Measurements from ENCODE around the gene MCF2L. TPM values are rescaled to one million over a fixed set of nuclear protein-coding genes. Genes with fewer than 3 reads are reported as not detected.

The MCF2L gene
- polyA plus RNA-seq, result 30.9 TPM
- long read RNA-seq, donor 1, partial matches to known transcripts, result 0 of 1 reads
- long read RNA-seq, donor 1, other reads (novel, unspliced or antisense), result 0 of 1 reads
- long read RNA-seq, donor 2, partial matches to known transcripts, result 0 of 2 reads
- long read RNA-seq, donor 2, other reads (novel, unspliced or antisense), result 0 of 2 reads
- long read RNA-seq, donor 3, result 0 reads
- long read RNA-seq, donor 4, result 0 reads
- long read RNA-seq, donor 5, partial matches to known transcripts, result 0 of 1 reads
- long read RNA-seq, donor 5, other reads (novel, unspliced or antisense), result 0 of 1 reads
- long read RNA-seq, donor 6, partial matches to known transcripts, result 7 of 8 reads
- long read RNA-seq, donor 6, other reads (novel, unspliced or antisense), result 0 of 8 reads
- long read RNA-seq, donor 7, result 0 reads
- long read RNA-seq, donor 8, result 0 reads
- long read RNA-seq, donor 9, result 0 reads
- long read RNA-seq, donor 10, result 0 reads
- long read RNA-seq, donor 11, partial matches to known transcripts, result 0 of 1 reads
- long read RNA-seq, donor 11, other reads (novel, unspliced or antisense), result 0 of 1 reads

- Histone ChIP-seq H3K27me3 (ENCODE audit: control insufficient read depth, insufficient read depth, low read length) (no peaks in the 10 kb centered on the region), H3K4me1 (ENCODE audit: control insufficient read depth, insufficient read depth, low read length) (no peaks in the 10 kb centered on the region), H3K36me3 (ENCODE audit: control insufficient read depth, insufficient read depth, low read length) (no peaks in the 10 kb centered on the region), H3K27ac (ENCODE audit: low read length) (peak within 1 kb of the TSS; percentile 55), H3K9me3 (ENCODE audit: control insufficient read depth, low read depth, low read length) (peaks cover 5% of the 10 kb centered on the region), H3K4me3 (ENCODE audit: low read length) (peak within 1 kb of the TSS; percentile 68)
- DNase-seq, result peak; percentile 40 to 79
- no CpG with 5 or more reads among the region's 69 CpGs for WGBS (ENCODE audit: insufficient coverage, low lambda C conversion rate)
These were observed at the start of gene MCF2L for GRCh38 chr13:112968910-112969691. Gene MCF2L (plus strand): TSS chr13:112969214. CDS start chr13:112969380, 166 bp downstream.

- Histone ChIP-seq H3K27ac (ENCODE audit: low read length) (no peak overlapping the region), H3K9me3 (ENCODE audit: control insufficient read depth, low read depth, low read length) (no peaks in the 10 kb centered on the region), H3K4me1 (ENCODE audit: control insufficient read depth, insufficient read depth, low read length) (peaks cover 9% of the 10 kb centered on the region), H3K36me3 (ENCODE audit: control insufficient read depth, insufficient read depth, low read length) (no peaks in the 10 kb centered on the region), H3K4me3 (ENCODE audit: low read length) (no peak overlapping the region), H3K27me3 (ENCODE audit: control insufficient read depth, insufficient read depth, low read length) (no peaks in the 10 kb centered on the region)
- DNase-seq, result no peak
- no CpG with 5 or more reads among the region's 12 CpGs for WGBS (ENCODE audit: insufficient coverage, low lambda C conversion rate)
These were observed 45.1 kb upstream of the MCF2L start for GRCh38 chr13:112923962-112924361.

- WGBS (ENCODE audit: insufficient coverage, low lambda C conversion rate), result 85% methylated on average over 2 of the region's 2 CpGs
- no peaks in the 10 kb centered on the region for H3K27me3 ChIP-seq (ENCODE audit: control insufficient read depth, insufficient read depth, low read length)
- H3K4me3 ChIP-seq (ENCODE audit: low read length), result no peak overlapping the region
- H3K27ac ChIP-seq (ENCODE audit: low read length), result no peak overlapping the region
- no peak for DNase-seq
- H3K4me1 ChIP-seq (ENCODE audit: control insufficient read depth, insufficient read depth, low read length), result peaks cover 11% of the 10 kb centered on the region
- H3K9me3 ChIP-seq (ENCODE audit: control insufficient read depth, low read depth, low read length), result no peaks in the 10 kb centered on the region
- no peaks in the 10 kb centered on the region for H3K36me3 ChIP-seq (ENCODE audit: control insufficient read depth, insufficient read depth, low read length)
These were observed 44.6 kb upstream of the MCF2L start for GRCh38 chr13:112924365-112924764.

GRCh38 chr13:112926003-112926402, 43.0 kb upstream of the MCF2L start:
- no peak overlapping the region for H3K4me3 ChIP-seq (ENCODE audit: low read length)
- no peak overlapping the region for H3K27ac ChIP-seq (ENCODE audit: low read length)
- peaks cover 26% of the 10 kb centered on the region for H3K4me1 ChIP-seq (ENCODE audit: control insufficient read depth, insufficient read depth, low read length)
- H3K36me3 ChIP-seq (ENCODE audit: control insufficient read depth, insufficient read depth, low read length), result no peaks in the 10 kb centered on the region
- DNase-seq, result no peak
- H3K27me3 ChIP-seq (ENCODE audit: control insufficient read depth, insufficient read depth, low read length), result no peaks in the 10 kb centered on the region
- WGBS (ENCODE audit: insufficient coverage, low lambda C conversion rate), result 100% methylated on average over 1 of the region's 15 CpGs
- H3K9me3 ChIP-seq (ENCODE audit: control insufficient read depth, low read depth, low read length), result no peaks in the 10 kb centered on the region

GRCh38 chr13:112926993-112927392, 42.0 kb upstream of the MCF2L start:
- no peak for DNase-seq
- WGBS (ENCODE audit: insufficient coverage, low lambda C conversion rate), result no CpG with 5 or more reads among the region's 5 CpGs
- H3K27me3 ChIP-seq (ENCODE audit: control insufficient read depth, insufficient read depth, low read length), result no peaks in the 10 kb centered on the region
- no peak overlapping the region for H3K4me3 ChIP-seq (ENCODE audit: low read length)
- H3K9me3 ChIP-seq (ENCODE audit: control insufficient read depth, low read depth, low read length), result no peaks in the 10 kb centered on the region
- H3K4me1 ChIP-seq (ENCODE audit: control insufficient read depth, insufficient read depth, low read length), result peaks cover 31% of the 10 kb centered on the region
- H3K36me3 ChIP-seq (ENCODE audit: control insufficient read depth, insufficient read depth, low read length), result no peaks in the 10 kb centered on the region
- H3K27ac ChIP-seq (ENCODE audit: low read length), result no peak overlapping the region

GRCh38 chr13:112928020-112928971, 40.7 kb upstream of the MCF2L start:
- Histone ChIP-seq H3K36me3 (ENCODE audit: control insufficient read depth, insufficient read depth, low read length) (no peaks in the 10 kb centered on the region), H3K4me1 (ENCODE audit: control insufficient read depth, insufficient read depth, low read length) (peaks cover 34% of the 10 kb centered on the region), H3K9me3 (ENCODE audit: control insufficient read depth, low read depth, low read length) (no peaks in the 10 kb centered on the region), H3K27me3 (ENCODE audit: control insufficient read depth, insufficient read depth, low read length) (no peaks in the 10 kb centered on the region), H3K27ac (ENCODE audit: low read length) (peak overlapping the region; percentile 97), H3K4me3 (ENCODE audit: low read length) (peak overlapping the region; percentile 25)
- 40% methylated on average over 1 of the region's 21 CpGs for WGBS (ENCODE audit: insufficient coverage, low lambda C conversion rate)
- no peak for DNase-seq

- Histone ChIP-seq H3K27ac (ENCODE audit: low read length) (peak overlapping the region; percentile 97), H3K4me1 (ENCODE audit: control insufficient read depth, insufficient read depth, low read length) (peaks cover 34% of the 10 kb centered on the region), H3K27me3 (ENCODE audit: control insufficient read depth, insufficient read depth, low read length) (no peaks in the 10 kb centered on the region), H3K4me3 (ENCODE audit: low read length) (peak overlapping the region; percentile 25), H3K9me3 (ENCODE audit: control insufficient read depth, low read depth, low read length) (no peaks in the 10 kb centered on the region), H3K36me3 (ENCODE audit: control insufficient read depth, insufficient read depth, low read length) (no peaks in the 10 kb centered on the region)
- 0% methylated on average over 3 of the region's 21 CpGs for WGBS (ENCODE audit: insufficient coverage, low lambda C conversion rate)
- DNase-seq, result peak; percentile 96 to 97
These were observed 39.8 kb upstream of the MCF2L start for GRCh38 chr13:112928972-112929782.

GRCh38 chr13:112929783-112930055, 39.3 kb upstream of the MCF2L start:
- DNase-seq, result no peak
- peak overlapping the region; percentile 97 for H3K27ac ChIP-seq (ENCODE audit: low read length)
- 89% methylated on average over 3 of the region's 8 CpGs for WGBS (ENCODE audit: insufficient coverage, low lambda C conversion rate)
- H3K4me3 ChIP-seq (ENCODE audit: low read length), result peak overlapping the region; percentile 25
- H3K9me3 ChIP-seq (ENCODE audit: control insufficient read depth, low read depth, low read length), result no peaks in the 10 kb centered on the region
- no peaks in the 10 kb centered on the region for H3K36me3 ChIP-seq (ENCODE audit: control insufficient read depth, insufficient read depth, low read length)
- no peaks in the 10 kb centered on the region for H3K27me3 ChIP-seq (ENCODE audit: control insufficient read depth, insufficient read depth, low read length)
- peaks cover 34% of the 10 kb centered on the region for H3K4me1 ChIP-seq (ENCODE audit: control insufficient read depth, insufficient read depth, low read length)

GRCh38 chr13:112930192-112930591, 38.8 kb upstream of the MCF2L start:
- DNase-seq, result no peak
- no peak overlapping the region for H3K4me3 ChIP-seq (ENCODE audit: low read length)
- no peaks in the 10 kb centered on the region for H3K9me3 ChIP-seq (ENCODE audit: control insufficient read depth, low read depth, low read length)
- H3K36me3 ChIP-seq (ENCODE audit: control insufficient read depth, insufficient read depth, low read length), result no peaks in the 10 kb centered on the region
- H3K27ac ChIP-seq (ENCODE audit: low read length), result peak overlapping the region; percentile 97
- peaks cover 34% of the 10 kb centered on the region for H3K4me1 ChIP-seq (ENCODE audit: control insufficient read depth, insufficient read depth, low read length)
- H3K27me3 ChIP-seq (ENCODE audit: control insufficient read depth, insufficient read depth, low read length), result no peaks in the 10 kb centered on the region

Data from large intestine (tissue), 12 donors.